Adrenal gland (tissue), 12 donors: ENCODE measurements around the gene ILF2. TPM values are rescaled to one million over a fixed set of nuclear protein-coding genes. Genes with fewer than 3 reads are reported as not detected.

Source experiments
- DNase-seq, 7 donors: peaks; one replicate each; pipeline ENCODE4 v3.0.0-alpha.2; 2019 to 2020
- H3K27ac ChIP-seq, 5 donors: fragments of 200-600 bp; sonication (generic) in 4 of 5; 1 replicate in 3 of 5; 2 replicates in 2 of 5; pipeline versions ENCODE4 v1.5.1 to v1.8.0; 2016 to 2020; ENCODE audit warnings: mild to moderate bottlenecking in 1 of 5
- H3K27me3 ChIP-seq: fragments of 200-600 bp; 2 replicates; pipeline ENCODE4 v1.8.0; 2021
- H3K36me3 ChIP-seq, 2 donors: fragments of 200-600 bp; replicated peaks in 1 of 2; 1 replicate in 1 of 2; 2 replicates in 1 of 2; pipeline versions ENCODE4 v1.5.1 to v1.8.0; 2018 to 2022
- H3K4me1 ChIP-seq, 2 donors: fragments of 200-600 bp; replicated peaks in 1 of 2; 1 replicate in 1 of 2; 2 replicates in 1 of 2; pipeline versions ENCODE4 v1.5.1 to v1.8.0; 2018 to 2021
- H3K4me3 ChIP-seq, 4 donors: fragments of 200-600 bp; sonication (generic) in 3 of 4; one replicate each; pipeline ENCODE4 v1.5.1; 2016 to 2018
- H3K9me3 ChIP-seq, 3 donors: fragments of 200-600 bp; sonication (generic) in 1 of 3; replicated peaks in 1 of 3; 1 replicate in 2 of 3; 2 replicates in 1 of 3; pipeline versions ENCODE4 v1.5.1 to v1.8.0; 2016 to 2021
- POLR2A ChIP-seq, 2 donors: fragments of 450-650 bp; IDR thresholded peaks; one replicate each; pipeline ENCODE4 v1.6.1; 2017; ENCODE audit warnings: antibody characterized with exemption in 2 of 2, mild to moderate bottlenecking in 2 of 2, moderate library complexity in 1 of 2
- WGBS, 4 donors: extraction: QIAGEN DNeasy Blood & Tissue Kit in 2 of 4; methylation state at CpG; one replicate each; pipeline versions ENCODE4 v1.1.5 to v1.1.7; 2013 to 2017; 5-methylcytosine and 5-hydroxymethylcytosine counted together
- intact Hi-C, 2 donors: fragments of 100-400 bp; cut with DNase I; formaldehyde crosslinking; loops; one replicate each; pipeline versions ENCODE4 v1.14.1 to v1.15.0; 2022 to 2023
- polyA plus RNA-seq, 3 donors: library from polyadenylated mRNA; stranded (reverse); fragments of 200-250 nt in 2 of 3; fragments of 350-450 nt in 1 of 3; fragmentation: Illumina TruSeq in 1 of 3; extraction: RNeasy Lipid Tissue Mini Kit (QIAGEN cat#74804) in 1 of 3; gene quantifications; one replicate each; pipeline ENCODE4 v1.2.3, GENCODE V29; 2013 to 2014
- total RNA-seq, 9 donors: library from RNA; depleted of rRNA in 4 of 9; stranded (reverse); fragments of >200 nt in 4 of 9; fragments of 120-200 nt in 1 of 9; fragmentation: NEBNext Ultra II Directional in 1 of 9; extraction: Animal tissue kit (Norgen Biotek cat#: 25700) in 1 of 9; gene quantifications; one replicate each; pipeline versions ENCODE4 v1.1.0 to v1.2.4, GENCODE V29; 2013 to 2023
- TF ChIP-seq, protein P1 (sequence below), 6 experiments: fragments of 450-650 bp in 4 of 6; fragments of 200-600 bp in 2 of 6; sonication (generic) in 1 of 6; IDR thresholded peaks; 1 replicate in 5 of 6; 2 replicates in 1 of 6; pipeline versions ENCODE4 v1.5.1 to v1.8.0; 2016 to 2021; ENCODE audit warnings: antibody characterized with exemption in 6 of 6, mild to moderate bottlenecking in 2 of 6, moderate library complexity in 1 of 6
- donor health status: healthy with polysubstance abuse.
- donor health status: Bipolar disorder and iron deficiency.
- donor health status: DM: yes; HTN: yes; CAD: no.
- donor health status: DM: no; HTN: no; CAD: no.
- donor health status: DM: no; HTN: no; CAD: no.
- donor health status: DM: yes; HTN: yes; CAD: no.

ILF2 gene
- total and polyA plus RNA-seq, 12 donors, result 42.2 to 397 (median 105) TPM

DNA sequence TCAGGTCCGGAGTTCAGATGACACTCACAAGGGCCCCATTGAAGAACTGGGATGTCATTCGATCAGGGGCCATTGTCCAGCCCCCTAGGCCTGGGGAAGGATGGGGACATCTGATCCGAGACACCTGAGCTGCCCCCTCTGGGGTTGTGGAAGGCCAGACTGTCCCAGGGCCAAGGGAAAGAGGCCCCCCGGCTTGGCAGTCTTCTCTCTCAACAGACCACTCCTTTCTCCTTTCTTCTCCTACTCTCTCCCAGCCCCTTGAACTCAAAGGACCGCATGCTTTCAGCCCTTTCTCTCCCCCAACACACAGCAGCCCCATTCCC is 41.5 kb downstream of the ILF2 start:
- intact Hi-C loops, result no loop called here
- no peak for DNase-seq
- H3K9me3 ChIP-seq, result no peaks in the 10 kb centered on the region
- peaks cover 17 to 24% of the 10 kb centered on the region in 2 donors for H3K4me1 ChIP-seq
- 83 to 95% (median 87%) methylated on average over 5 of the region's 5 CpGs for WGBS, 4 donors
- TF ChIP-seq POLR2A (IDR thresholded peaks at IDR 0.05), result no peak
- TF ChIP-seq, protein P1, sequence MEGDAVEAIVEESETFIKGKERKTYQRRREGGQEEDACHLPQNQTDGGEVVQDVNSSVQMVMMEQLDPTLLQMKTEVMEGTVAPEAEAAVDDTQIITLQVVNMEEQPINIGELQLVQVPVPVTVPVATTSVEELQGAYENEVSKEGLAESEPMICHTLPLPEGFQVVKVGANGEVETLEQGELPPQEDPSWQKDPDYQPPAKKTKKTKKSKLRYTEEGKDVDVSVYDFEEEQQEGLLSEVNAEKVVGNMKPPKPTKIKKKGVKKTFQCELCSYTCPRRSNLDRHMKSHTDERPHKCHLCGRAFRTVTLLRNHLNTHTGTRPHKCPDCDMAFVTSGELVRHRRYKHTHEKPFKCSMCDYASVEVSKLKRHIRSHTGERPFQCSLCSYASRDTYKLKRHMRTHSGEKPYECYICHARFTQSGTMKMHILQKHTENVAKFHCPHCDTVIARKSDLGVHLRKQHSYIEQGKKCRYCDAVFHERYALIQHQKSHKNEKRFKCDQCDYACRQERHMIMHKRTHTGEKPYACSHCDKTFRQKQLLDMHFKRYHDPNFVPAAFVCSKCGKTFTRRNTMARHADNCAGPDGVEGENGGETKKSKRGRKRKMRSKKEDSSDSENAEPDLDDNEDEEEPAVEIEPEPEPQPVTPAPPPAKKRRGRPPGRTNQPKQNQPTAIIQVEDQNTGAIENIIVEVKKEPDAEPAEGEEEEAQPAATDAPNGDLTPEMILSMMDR (IDR thresholded peaks at IDR 0.05), result no peak
- no peak overlapping the region for H3K27ac ChIP-seq
- H3K4me3 ChIP-seq, result no peak overlapping the region
- no peaks in the 10 kb centered on the region for H3K27me3 ChIP-seq
- H3K36me3 ChIP-seq, result no peaks in the 10 kb centered on the region

DNA sequence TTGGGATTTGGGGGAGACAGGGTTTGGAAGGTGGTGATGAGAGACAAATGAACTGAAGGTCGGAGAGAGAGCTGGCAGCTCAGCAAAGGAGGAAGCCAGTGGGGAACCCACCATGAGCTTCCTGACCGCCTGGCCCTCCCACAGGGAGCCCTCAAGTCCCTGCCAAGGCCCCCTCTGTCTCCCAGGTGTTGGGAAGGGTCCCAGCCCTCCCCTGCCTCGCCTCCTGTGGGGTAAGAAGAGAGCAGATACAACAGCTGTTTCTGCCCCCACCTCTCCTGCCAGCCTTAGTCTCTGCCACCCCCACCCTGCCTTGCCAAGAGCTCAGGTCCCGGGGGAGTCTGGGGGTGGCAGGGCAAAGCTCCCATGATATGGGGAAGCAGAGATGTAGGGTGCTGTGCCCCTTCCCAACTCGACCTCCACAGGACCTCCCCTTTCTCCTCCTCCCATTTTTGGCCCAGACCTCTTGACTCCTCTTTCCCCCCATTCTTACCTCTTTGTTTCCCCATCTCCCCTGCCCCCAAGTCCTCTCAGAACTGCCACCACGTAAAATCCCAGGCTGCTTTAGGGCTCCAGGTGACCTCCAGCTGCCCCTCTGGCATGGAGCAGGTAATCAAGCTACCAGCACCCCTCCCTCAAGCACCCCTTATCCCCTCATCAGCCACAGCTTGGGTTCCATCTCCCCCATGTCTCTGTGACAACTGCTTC is 42.0 kb downstream of the ILF2 start:
- Histone ChIP-seq H3K4me3 (no peak overlapping the region), H3K36me3 (no peaks in the 10 kb centered on the region), H3K9me3 (no peaks in the 10 kb centered on the region), H3K27me3 (no peaks in the 10 kb centered on the region), H3K27ac (no peak overlapping the region), H3K4me1 (peaks cover 17 to 24% of the 10 kb centered on the region in 2 donors)
- 84 to 92% (median 87%) methylated on average over 4 to 6 of the region's 6 CpGs for WGBS, 4 donors
- TF ChIP-seq, protein P1 (IDR thresholded peaks at IDR 0.05), result no peak
- TF ChIP-seq POLR2A (IDR thresholded peaks at IDR 0.05), result no peak
- DNase-seq, result no peak
- intact Hi-C loops, result no loop called here

DNA sequence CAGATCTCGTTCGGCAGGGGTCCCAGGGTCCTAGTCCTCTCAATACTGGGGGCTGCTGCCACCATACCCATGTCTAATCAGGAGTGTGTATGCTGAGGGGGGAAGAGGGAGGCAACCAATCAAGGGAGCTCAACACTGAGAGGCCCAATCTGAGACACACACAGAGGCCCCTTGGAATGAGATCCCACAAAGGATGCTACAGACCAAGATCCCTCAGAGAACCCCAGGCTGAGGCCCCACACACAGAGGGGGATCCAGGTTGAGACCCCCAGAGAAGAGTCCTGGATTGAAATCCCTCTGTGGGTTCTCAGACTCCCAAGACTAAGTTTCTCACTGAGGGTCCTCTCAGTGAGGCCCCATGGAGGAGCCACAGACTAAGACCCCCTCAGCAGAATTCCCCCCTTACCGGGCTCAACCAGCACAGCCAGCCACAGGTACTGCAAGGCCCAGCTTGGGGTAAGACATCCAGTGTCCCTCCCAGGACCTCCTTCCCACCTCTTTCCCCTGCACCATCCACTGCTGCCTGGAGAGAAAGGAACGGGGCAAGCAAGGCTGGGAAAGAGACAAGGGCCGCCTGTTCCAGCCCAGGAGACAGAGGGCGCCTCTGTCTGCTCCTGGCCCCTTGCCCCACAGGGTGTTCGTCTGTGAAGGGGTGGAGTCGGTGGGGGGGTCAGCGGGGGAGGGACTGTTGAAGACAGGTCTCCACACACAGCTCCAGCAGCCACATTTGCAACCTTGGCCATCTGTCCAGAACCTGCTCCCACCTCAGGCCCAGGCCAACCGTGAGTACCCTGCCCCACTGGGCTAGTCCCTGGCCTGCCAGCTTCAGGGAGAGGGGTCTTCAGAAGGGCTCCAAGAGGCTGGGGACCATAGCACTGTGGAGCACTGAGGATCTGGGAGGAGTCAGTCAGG is 42.8 kb downstream of the ILF2 start, which contains the start of gene S100A1:
TSS of gene S100A1 (plus strand) at position 720 of the 912 bp plus-strand sequence. CDS start 2,088 bp downstream, outside the sequence.
- intact Hi-C loops, result no loop called here
- DNase-seq, result no peak
- H3K27me3 ChIP-seq, result no peaks in the 10 kb centered on the region
- peak within 1 kb of the TSS in 4 of 5 donors; percentile 39 to 91 (median 72) for H3K27ac ChIP-seq
- peaks cover 11 to 24% of the 10 kb centered on the region in 2 donors for H3K4me1 ChIP-seq
- WGBS, 4 donors, result 66 to 90% (median 70%) methylated on average over 6 to 10 of the region's 10 CpGs
- H3K9me3 ChIP-seq, result no peaks in the 10 kb centered on the region
- no peaks in the 10 kb centered on the region for H3K36me3 ChIP-seq
- peak within 1 kb of the TSS in 3 of 4 donors; percentile 30 to 52 (median 41) for H3K4me3 ChIP-seq
- TF ChIP-seq, protein P1 (IDR thresholded peaks at IDR 0.05), result no peak
- no peak for TF ChIP-seq POLR2A (IDR thresholded peaks at IDR 0.05)
